GM21786 (cell line): ENCODE data around the gene HTATSF1.
A peak's percentile ranks its signal among the peaks of the same experiment; 100 is the strongest.

Experiments used
- ATAC-seq: cut with Tn5 transposase; IDR thresholded peaks from one replicate; pipeline ENCODE4 v1.9.1; 2021; ENCODE audit not compliant: unreplicated experiment

HTATSF1 gene

DNA sequence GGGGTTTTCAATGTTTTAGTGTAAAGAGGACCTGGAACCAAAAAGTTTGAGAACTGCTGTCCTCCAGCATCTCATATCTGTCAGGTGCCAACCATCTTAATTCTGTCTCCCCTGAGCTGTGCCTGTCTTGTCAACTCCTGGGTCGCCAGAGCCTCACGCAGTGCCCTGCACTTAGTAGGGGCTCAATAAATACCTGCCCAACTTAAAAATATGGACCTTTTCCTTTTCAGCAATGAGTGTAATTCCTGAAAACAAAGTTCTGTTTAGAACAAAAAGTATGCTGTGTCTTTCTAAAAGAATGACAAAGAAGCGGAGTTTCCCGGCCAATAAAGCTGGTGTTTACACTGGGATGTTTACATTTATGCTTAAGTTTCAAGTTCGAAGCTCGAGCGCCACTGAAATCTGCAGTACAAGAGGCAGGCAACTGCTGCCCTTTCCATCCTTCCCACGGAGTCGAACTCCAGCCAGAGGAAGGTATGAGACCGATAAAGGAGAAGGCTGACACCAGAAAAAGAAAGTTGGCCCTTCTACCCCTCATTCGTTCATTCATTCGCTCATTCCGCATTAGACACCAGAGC is 1.1 kb upstream of the HTATSF1 start:
- ATAC-seq: no peak

DNA sequence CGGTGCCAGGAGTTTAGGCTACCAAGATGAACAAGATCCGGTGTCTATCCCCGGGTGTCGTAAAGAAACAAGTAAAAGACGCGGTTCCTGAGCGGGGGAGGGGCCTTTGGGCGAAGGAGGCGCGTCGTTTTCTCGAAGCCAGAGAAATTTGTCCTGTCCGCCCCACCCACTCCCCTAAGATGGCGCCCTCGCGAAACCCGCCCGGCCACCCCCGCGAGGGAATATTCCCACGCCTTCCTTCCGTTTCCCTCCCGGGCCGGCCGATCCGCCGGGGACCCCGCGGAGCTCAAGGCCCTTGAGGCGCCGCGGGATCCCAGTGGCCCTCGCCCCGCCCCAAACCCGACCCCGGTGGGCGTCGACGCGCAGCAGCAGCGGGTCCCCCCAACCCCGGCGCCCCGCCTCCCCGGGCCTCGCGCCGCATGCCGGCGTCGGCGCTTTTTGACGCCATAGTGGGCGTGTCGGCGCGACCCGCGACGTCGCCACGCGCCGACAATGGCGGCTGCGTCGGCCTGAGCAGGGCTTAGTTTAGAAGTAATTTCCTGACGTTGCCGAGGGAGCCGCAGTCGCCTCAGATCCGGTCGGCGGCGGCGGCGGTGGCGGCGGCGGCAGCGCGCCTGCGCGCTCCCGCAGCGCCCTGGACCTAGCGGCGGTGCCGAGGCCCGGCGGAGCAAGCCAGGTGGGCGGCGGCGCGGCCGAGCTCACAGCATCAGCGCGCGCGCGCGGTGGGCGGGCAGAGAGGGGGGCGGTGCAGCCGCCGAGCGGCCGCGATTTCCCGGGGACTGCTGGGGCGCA is 432 bp upstream of the HTATSF1 start:
- ATAC-seq: peak; percentile 73

- ATAC-seq: no peak
Measured at GRCh38 chrX:136519069-136519468, 21.7 kb downstream of the HTATSF1 start.

DNA sequence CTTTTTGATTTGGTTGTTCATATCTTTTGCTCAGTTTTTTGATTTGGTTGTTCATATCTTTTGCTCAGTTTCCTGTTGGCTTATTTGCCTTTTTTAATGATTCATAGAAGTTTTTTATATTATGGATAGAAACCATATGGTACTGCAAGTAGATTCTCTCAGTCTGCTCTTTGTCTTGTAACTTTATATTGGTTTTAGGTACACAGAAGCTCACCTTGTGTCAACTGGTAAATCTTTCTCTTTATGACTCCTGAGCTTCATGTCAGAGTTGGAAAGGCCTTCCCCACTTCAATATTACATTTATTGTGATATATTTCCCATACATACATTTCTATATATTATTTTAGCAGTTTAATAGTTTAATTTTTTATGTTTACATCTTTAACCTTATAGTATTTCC is 26.4 kb downstream of the HTATSF1 start:
- no peak for ATAC-seq

- ATAC-seq: no peak
Measured at GRCh38 chrX:136525738-136526606, 28.6 kb downstream of the HTATSF1 start.

GRCh38 chrX:136528645-136529315 is 31.4 kb downstream of the HTATSF1 start:
- ATAC-seq: no peak

GRCh38 chrX:136529795-136530194 is 32.4 kb downstream of the HTATSF1 start:
- no peak for ATAC-seq

DNA sequence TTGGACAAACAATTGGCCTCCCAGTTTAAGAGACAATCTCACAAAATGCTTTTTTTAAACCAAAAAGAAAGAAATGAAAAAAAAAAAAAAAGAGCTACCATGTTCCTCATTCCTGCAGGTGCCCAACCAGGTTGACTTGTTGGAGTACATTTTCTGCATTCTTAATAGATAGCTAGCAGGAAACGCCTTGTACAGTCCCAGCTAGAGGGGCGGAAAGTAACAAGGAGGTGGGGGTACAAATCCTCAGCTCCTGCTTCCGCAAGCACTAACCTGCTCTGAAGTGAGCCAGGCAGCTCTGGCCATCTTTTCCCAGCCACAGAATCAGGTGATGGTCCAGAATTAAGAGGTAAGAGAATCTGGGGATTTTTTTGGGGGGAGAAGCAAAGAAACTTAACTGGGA is 34.6 kb downstream of the HTATSF1 start, which contains the start of gene VGLL1:
VGLL1 (plus strand) TSS at position 265 of the 400 bp plus-strand sequence. CDS start 3,806 bp downstream, outside the sequence.
- no peak for ATAC-seq

DNA sequence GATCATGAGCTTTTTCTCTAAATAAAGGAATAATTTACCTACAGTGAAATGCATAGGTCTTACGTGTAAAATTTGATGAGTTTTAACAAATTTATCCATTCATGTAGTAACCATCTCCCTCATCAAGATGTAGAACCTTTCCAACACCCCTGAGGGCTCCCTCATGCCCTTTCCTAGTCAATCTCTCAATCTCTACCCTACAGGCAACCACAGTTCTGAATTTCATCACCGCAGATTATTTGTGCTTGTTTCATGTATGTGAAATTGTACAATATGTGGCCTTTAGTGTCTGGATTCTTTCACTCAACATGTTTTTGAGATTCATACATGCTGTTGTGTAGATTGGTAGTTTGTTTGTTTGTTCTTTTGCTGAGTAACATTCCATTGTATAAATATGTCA is 36.7 kb downstream of the HTATSF1 start:
- no peak for ATAC-seq

GRCh38 chrX:136538811-136539210 is 41.4 kb downstream of the HTATSF1 start:
- no peak for ATAC-seq

GRCh38 chrX:136540226-136540625 is 42.8 kb downstream of the HTATSF1 start:
- no peak for ATAC-seq

DNA sequence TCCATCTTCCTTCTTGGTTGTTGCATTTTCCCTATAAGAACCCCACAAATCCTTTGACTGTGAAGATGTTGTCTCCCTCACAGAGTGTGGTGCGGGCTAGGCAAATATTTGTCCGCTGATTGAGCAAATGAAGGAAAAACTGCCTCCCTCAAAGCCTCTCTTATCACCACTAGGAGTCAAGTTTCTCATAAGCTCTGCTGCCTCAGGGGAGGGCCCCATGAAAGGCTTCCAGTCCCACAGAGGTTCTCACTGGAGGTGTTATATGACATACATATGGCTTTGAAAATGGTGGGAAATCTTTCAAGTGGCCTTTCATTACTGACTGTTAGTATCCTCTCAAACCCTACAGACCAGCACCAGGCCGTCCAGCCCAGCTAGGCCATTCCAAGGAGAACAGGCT is 43.9 kb downstream of the HTATSF1 start:
- ATAC-seq: no peak

- no peak for ATAC-seq
Measured at GRCh38 chrX:136542281-136542680, 44.9 kb downstream of the HTATSF1 start.

DNA sequence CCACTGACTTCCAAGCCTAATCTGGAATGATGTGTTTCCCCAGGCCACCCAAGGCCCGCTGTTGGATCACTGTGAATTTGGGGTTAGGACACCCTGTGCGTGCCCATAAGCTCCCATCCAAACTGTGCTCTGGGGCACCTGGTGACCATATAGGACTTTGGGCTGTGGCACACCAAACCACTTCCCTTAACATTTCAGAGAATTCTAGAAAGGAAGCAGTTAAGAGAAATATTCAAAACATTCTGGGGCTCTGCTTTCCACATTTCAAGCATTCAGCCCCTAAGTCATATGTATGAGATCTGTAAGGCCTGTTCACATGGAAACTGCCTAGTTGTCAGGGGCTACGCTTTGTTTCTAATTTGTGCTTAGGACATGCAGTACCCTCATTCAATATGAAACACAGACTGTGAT is 49.0 kb downstream of the HTATSF1 start:
- no peak for ATAC-seq

- ATAC-seq: no peak
Measured at GRCh38 chrX:136549226-136549625, 51.8 kb downstream of the HTATSF1 start.

GRCh38 chrX:136551410-136551809 is 54.0 kb downstream of the HTATSF1 start:
- ATAC-seq: no peak

DNA sequence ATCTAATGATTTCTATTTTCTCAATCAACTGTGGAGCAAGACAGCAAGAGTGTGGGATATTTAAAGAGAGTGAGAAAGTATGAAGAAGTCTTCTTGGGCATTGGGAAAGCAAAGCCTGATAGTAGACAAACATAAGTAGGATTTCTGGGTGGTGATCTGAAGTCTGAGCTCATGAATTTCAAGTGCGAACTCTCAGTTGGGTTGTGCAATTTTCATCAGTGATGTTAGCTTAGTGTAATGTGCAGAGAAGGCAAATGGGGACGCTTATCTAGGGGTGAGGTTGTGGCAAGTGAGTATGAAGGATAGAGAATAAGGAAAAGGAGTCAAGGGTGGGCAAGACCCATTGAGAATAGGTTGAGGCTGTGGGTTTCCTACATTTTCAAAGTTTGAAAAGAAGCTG is 58.3 kb downstream of the HTATSF1 start:
- no peak for ATAC-seq
